Activated CD8-positive, alpha-beta T cell treated with anti-CD3 and anti-CD28 coated beads for 36 hours (primary cell): ENCODE measurements around the gene KLHL29. TPM values are rescaled to one million over a fixed set of nuclear protein-coding genes. Genes with fewer than 3 reads are reported as not detected.

ENCODE experiments used
- ATAC-seq: fragments of 200-7000 bp; cut with Tn5 transposase; one replicate; pipeline ENCODE4 v1.10.0; 2021; ENCODE audit warnings: mild to moderate bottlenecking, moderate library complexity
- CTCF ChIA-PET: fragments of 350-600 bp; sonication (Branson Sonifier 250); formaldehyde crosslinking; loops from one replicate; lab custom pipeline; 2021; ENCODE audit warnings: antibody characterized with exemption; lab: Charles Lee
- POLR2A ChIA-PET: fragments of 350-600 bp; sonication (Branson Sonifier 250); formaldehyde crosslinking; loops from one replicate; lab custom pipeline; 2021; ENCODE audit warnings: antibody characterized with exemption; lab: Charles Lee
- DNase-seq: peaks from one replicate; pipeline ENCODE4 v3.0.0-alpha.2; 2020
- H3K27ac Mint-ChIP-seq: one replicate; pipeline ENCODE4 v1.8.0; 2021; ENCODE audit warnings: mild to moderate bottlenecking, mixed read lengths
- H3K27me3 Mint-ChIP-seq: one replicate; pipeline ENCODE4 v1.8.0; 2021; ENCODE audit warnings: mixed read lengths
- H3K36me3 Mint-ChIP-seq: one replicate; pipeline ENCODE4 v1.8.0; 2021; ENCODE audit warnings: low read depth, mixed read lengths
- H3K4me1 Mint-ChIP-seq: one replicate; pipeline ENCODE4 v1.8.0; 2021; ENCODE audit warnings: low read depth, mixed read lengths
- H3K4me3 Mint-ChIP-seq: one replicate; pipeline ENCODE4 v1.8.0; 2021; ENCODE audit warnings: mild to moderate bottlenecking, moderate library complexity, mixed read lengths
- H3K9me3 Mint-ChIP-seq: one replicate; pipeline ENCODE4 v1.8.0; 2021; ENCODE audit warnings: mixed read lengths
- CTCF ChIP-seq: fragments of 200-600 bp; IDR thresholded peaks from one replicate; pipeline ENCODE4 v1.8.0; 2022; ENCODE audit warnings: antibody characterized with exemption, mild to moderate bottlenecking
- intact Hi-C: fragments of 100-400 bp; cut with micrococcal nuclease; formaldehyde crosslinking; loops from one replicate; pipeline ENCODE4 v1.10.0; 2022
- total RNA-seq, 2 experiments: library from RNA; stranded (reverse); gene quantifications; one replicate each; pipeline ENCODE4 v1.2.3, GENCODE V29; 2021

KLHL29 gene
- total RNA-seq, 2 experiments from 2014 or later, result 1.0 to 1.2 TPM

GRCh38 chr2:23603581-23603980 is 218.6 kb downstream of the KLHL29 start:
- ATAC-seq (no peak), DNase-seq (no peak)
- intact Hi-C loops, result no loop called here
- Mint-ChIP-seq H3K9me3 (peaks cover 14% of the 10 kb centered on the region), H3K27ac (no peak overlapping the region), H3K27me3 (peaks cover 1% of the 10 kb centered on the region), H3K4me1 (no peaks in the 10 kb centered on the region), H3K36me3 (no peaks in the 10 kb centered on the region), H3K4me3 (no peak overlapping the region)
- no peak for TF ChIP-seq CTCF
- ChIA-PET CTCF (no interaction called here), POLR2A (no interaction called here)

- Mint-ChIP-seq H3K27ac (no peak overlapping the region), H3K4me1 (no peaks in the 10 kb centered on the region), H3K9me3 (peaks cover 14% of the 10 kb centered on the region), H3K27me3 (peaks cover 1% of the 10 kb centered on the region), H3K36me3 (no peaks in the 10 kb centered on the region), H3K4me3 (no peak overlapping the region)
- POLR2A ChIA-PET, result no interaction called here
- CTCF ChIA-PET, result no interaction called here
- ATAC-seq (no peak), DNase-seq (no peak)
- TF ChIP-seq CTCF, result no peak
- intact Hi-C loops, result no loop called here
Measured at GRCh38 chr2:23604731-23605130, 219.8 kb downstream of the KLHL29 start.

- no peak overlapping the region for H3K4me3 Mint-ChIP-seq
- DNase-seq, result no peak
- no peak overlapping the region for H3K27ac Mint-ChIP-seq
- no peak for ATAC-seq
- H3K9me3 Mint-ChIP-seq, result peaks cover 14% of the 10 kb centered on the region
- H3K36me3 Mint-ChIP-seq, result no peaks in the 10 kb centered on the region
- POLR2A ChIA-PET, result no interaction called here
- CTCF ChIA-PET, result interaction anchor here (2.8 kb wide), 1 partner anchor 19 kb away, joined by 8 read pairs; no protein-coding TSS in a partner anchor
- intact Hi-C loops, result no loop called here
- H3K27me3 Mint-ChIP-seq, result peaks cover 1% of the 10 kb centered on the region
- H3K4me1 Mint-ChIP-seq, result no peaks in the 10 kb centered on the region
- no peak for TF ChIP-seq CTCF
Measured at GRCh38 chr2:23605236-23605635, 220.3 kb downstream of the KLHL29 start.

DNA sequence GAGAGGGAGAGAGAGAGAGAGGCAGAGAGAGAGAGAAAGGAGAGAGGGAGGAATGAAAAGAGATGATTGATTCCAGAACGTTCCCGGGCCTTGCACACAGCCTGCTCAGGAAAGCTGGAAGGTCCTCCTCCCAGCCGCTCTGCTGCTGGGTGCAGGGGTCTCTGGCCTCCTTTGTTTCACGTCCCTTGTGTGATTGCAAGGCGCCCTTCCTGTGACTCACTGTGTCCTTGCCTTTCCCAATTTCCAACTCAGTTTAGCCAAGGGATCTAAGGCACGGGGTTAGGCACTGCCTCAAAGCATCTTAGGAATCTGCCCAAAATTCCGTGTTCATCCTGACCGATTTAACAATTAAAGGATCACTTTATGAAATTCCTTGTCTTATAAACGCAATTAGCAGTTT is 221.2 kb downstream of the KLHL29 start:
- no peak for TF ChIP-seq CTCF
- H3K4me1 Mint-ChIP-seq, result no peaks in the 10 kb centered on the region
- no peak for ATAC-seq
- no peak overlapping the region for H3K4me3 Mint-ChIP-seq
- H3K9me3 Mint-ChIP-seq, result peaks cover 14% of the 10 kb centered on the region
- ChIA-PET CTCF (interaction anchor here (2.8 kb wide), 1 partner anchor 18 kb away, joined by 8 read pairs; no protein-coding TSS in a partner anchor), POLR2A (no interaction called here)
- no peak for DNase-seq
- H3K27ac Mint-ChIP-seq, result no peak overlapping the region
- intact Hi-C loops, result no loop called here
- peaks cover 1% of the 10 kb centered on the region for H3K27me3 Mint-ChIP-seq
- H3K36me3 Mint-ChIP-seq, result no peaks in the 10 kb centered on the region

DNA sequence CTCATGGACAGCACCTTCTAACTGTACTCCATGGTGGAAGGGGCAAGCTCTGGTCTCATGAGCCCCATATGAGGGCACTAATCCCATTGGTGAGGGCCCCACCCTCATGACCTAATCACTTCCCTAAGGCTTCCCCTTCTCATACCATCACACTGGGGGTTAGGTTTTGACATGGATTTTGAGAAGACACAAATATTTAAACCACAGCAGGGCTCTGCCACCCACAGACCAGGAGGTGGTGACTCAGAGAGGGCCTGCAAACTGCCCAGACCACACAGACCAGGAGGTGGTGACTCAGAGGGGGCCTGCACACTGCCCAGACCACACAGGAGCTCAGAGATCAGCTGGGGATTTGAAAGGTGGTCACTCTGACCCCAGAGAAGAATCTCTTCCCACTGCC is 222.0 kb downstream of the KLHL29 start:
- CTCF ChIA-PET, result interaction anchor here (2.8 kb wide), 1 partner anchor 18 kb away, joined by 8 read pairs; no protein-coding TSS in a partner anchor
- intact Hi-C loops, result no loop called here
- H3K27ac Mint-ChIP-seq, result no peak overlapping the region
- no peak for TF ChIP-seq CTCF
- DNase-seq (no peak), ATAC-seq (peak; percentile 13)
- H3K4me3 Mint-ChIP-seq, result no peak overlapping the region
- peaks cover 17% of the 10 kb centered on the region for H3K9me3 Mint-ChIP-seq
- H3K36me3 Mint-ChIP-seq, result no peaks in the 10 kb centered on the region
- no peaks in the 10 kb centered on the region for H3K4me1 Mint-ChIP-seq
- peaks cover 4% of the 10 kb centered on the region for H3K27me3 Mint-ChIP-seq
- POLR2A ChIA-PET, result no interaction called here
